Measurements from ENCODE around the gene MTMR6.

Gene MTMR6

DNA sequence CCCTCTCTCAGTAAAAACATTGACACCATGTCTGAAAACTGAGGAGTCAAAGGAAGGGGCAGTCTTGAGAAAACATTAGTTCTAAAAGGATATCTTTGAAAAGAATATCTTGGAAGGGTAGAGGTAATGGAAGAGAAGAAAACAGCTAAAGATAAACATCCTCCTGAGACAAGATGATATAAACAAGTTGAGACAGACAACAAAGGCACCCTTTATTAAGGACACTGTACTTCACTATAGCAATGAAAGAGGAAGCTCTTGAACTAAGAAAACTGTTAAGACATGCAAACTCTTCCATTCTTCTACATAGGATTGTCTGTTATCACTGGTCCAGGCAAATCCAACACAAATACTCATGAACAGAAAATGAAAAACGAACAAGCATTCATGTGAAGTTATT, 46.3 kb downstream of the MTMR6 start:
- no peak for DNase-seq (ENCODE audit: insufficient read length, low spot score)
- peak; percentile 53 for FAIRE-seq
- no peak for TF ChIP-seq CTCF (IDR thresholded peaks at IDR 0.05; ENCODE audit: insufficient read depth, missing control alignments)

GRCh38 chr13:25237083-25237482, 50.2 kb downstream of the MTMR6 start:
- DNase-seq (ENCODE audit: insufficient read length, low spot score) (no peak), FAIRE-seq (no peak)
- TF ChIP-seq CTCF (IDR thresholded peaks at IDR 0.05; ENCODE audit: insufficient read depth, missing control alignments), result no peak

DNA sequence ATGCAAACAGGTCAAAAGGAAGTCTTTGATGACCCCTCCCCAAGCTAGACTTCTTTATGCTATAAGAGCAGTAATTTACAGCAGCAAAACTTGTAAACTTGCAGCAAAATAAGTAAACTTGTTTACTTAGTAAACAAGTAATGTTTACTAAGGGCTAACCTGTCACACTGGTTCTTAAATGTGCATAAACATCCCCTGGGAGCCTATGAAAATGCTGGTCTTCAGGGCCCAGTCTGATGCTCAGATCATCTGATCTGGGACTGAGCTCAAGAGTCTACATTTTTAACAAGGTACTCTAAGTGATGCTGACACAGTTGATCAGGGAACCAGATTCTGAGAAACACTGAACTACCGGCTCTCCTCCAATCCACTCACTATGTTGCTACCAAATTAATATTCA, 53.4 kb downstream of the MTMR6 start:
- no peak for DNase-seq (ENCODE audit: insufficient read length, low spot score)
- no peak for FAIRE-seq
- TF ChIP-seq CTCF (IDR thresholded peaks at IDR 0.05; ENCODE audit: insufficient read depth, missing control alignments), result no peak

DNA sequence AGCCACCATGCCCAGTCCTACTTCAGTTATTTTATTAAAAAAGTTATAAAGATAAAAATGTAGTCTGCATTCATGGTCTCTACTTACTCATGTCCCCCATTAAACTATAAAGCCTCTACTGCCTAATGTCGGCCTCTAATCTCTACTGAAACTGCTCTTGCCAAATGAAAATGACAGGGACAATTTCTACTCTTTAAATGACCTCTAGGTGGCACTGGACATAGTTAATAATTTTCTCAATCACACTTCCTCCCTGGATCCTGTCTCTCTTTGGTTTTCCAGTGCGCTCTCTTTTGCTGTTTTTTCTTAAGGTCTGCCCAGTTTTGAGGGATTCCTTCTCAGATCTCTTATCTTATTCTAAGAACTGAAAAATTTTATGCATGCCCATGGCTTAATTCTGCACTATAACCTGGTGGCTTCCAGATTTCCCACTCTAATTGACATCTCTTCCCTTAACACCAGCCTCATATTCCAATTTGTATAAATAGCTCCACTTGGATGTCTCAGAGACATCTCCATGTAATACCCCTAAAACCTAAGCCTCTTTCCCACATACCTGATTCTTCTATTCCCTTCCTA, 54.3 kb downstream of the MTMR6 start:
- peak; percentile 46 for TF ChIP-seq CTCF (IDR thresholded peaks at IDR 0.05; ENCODE audit: insufficient read depth, missing control alignments)
- FAIRE-seq (no peak), DNase-seq (ENCODE audit: insufficient read length, low spot score) (no peak)

DNA sequence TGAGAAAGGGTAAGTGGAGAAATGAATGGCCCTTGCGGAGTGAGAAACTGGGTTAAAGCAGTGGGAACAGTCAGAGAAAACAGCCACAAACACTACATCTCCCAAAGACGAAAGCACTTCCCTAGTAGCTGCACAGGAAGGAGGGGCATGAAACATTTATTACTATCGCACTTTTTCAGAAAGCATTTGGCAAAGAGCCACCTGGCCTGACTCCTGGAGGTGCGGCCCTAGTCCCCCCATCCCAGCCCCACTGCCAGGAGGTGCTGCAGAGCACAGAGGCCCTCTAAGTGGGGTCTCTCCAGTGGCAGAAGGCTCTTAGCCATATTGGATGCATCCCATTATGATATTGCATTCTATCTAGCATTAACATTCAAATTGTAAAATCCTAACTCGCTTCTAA, 55.8 kb downstream of the MTMR6 start:
- TF ChIP-seq CTCF (IDR thresholded peaks at IDR 0.05; ENCODE audit: insufficient read depth, missing control alignments), result no peak
- DNase-seq (ENCODE audit: insufficient read length, low spot score) (no peak), FAIRE-seq (no peak)

DNA sequence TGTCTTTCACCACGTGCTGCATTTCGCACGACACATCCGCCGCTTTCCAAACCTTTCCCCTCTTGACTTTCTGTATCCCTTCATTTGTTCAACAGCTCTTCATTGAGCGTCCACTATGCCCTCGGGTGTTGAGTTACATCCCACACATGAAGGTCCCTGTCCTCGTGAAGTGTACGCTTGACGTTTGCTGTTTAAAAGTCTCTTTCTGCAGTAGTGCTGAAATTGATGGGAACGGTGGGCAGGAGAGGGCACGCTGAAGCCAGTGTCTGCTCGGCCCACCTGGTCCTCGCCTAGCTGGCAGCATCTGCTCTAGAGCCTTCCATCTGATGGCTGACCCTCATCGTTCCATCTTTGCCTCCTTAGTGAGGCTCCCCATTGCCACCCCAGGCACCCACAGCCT, 59.6 kb downstream of the MTMR6 start:
- FAIRE-seq (no peak), DNase-seq (ENCODE audit: insufficient read length, low spot score) (no peak)
- no peak for TF ChIP-seq CTCF (IDR thresholded peaks at IDR 0.05; ENCODE audit: insufficient read depth, missing control alignments)

DNA sequence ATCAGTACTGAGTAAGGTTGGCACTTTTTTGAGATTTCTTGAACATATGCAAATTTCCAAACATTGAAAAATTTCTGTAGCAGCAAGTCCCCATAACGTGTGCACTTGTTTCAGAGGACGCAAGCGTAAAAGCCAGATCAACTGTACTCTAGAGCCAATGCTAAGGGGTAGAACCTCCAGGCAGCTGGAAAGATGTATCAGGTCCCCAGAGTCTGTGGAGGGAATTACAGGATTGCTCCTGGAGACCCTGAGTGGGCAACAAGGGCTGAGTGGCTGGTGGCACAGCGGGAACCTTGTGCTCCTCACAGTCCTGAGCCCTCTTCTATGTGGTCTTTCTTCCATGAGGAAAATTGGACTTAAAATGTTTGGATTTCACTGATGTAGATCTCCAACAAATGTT, 61.3 kb downstream of the MTMR6 start:
- FAIRE-seq (no peak), DNase-seq (ENCODE audit: insufficient read length, low spot score) (no peak)
- TF ChIP-seq CTCF (IDR thresholded peaks at IDR 0.05; ENCODE audit: insufficient read depth, missing control alignments), result no peak

All from D721Med (cell line).